HG02571 (cell line): ENCODE measurements around the gene SHC4.
A peak's percentile ranks its signal among the peaks of the same experiment; 100 is the strongest.
"Not testable (repeated sequence)": the region's sequence is repeated elsewhere in the genome, so short reads cannot be mapped to it uniquely, and the experiment has no call there.

Experiments
- ATAC-seq: cut with Tn5 transposase; IDR thresholded peaks from one replicate; pipeline ENCODE4 v1.9.1; 2021; ENCODE audit warnings: mild to moderate bottlenecking, moderate library complexity; ENCODE audit not compliant: unreplicated experiment

SHC4 gene

DNA sequence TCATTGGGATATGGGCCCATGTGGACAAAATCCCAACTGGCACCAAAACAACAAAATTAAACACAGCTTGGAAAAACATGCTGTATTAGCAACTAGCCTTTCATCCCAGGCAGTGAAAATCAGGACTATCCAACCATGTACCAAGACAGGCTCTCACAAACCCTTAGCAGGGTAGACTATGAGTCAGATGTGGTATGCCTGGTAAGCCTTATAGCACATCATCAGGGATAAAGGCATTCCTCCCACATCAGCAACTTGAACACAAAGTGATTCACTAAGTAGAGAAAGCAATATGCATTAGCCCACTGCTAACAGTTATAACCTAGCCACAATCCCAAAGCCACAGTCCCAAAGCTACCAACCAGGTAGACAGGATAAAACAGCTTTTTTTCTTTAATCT, 160.9 kb downstream of the SHC4 start:
- no peak for ATAC-seq

DNA sequence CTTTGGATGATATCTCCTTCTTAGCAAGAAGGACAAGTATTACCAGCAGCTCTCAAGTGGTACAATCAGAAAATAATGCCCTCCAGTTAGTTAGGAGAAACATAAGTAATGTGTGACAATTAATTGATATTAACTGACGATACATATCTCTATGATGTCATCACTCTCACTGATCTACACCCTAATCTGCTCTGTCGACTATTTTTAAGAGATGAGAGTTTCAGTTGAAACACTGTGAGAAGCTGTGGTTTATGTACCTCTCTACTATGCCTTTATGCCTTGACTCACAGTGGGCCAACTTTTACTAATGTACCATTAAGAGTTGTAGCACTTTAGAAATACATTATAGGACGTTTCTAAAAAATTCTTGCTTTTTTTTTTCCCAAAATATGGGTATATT, 161.5 kb downstream of the SHC4 start:
- no peak for ATAC-seq

DNA sequence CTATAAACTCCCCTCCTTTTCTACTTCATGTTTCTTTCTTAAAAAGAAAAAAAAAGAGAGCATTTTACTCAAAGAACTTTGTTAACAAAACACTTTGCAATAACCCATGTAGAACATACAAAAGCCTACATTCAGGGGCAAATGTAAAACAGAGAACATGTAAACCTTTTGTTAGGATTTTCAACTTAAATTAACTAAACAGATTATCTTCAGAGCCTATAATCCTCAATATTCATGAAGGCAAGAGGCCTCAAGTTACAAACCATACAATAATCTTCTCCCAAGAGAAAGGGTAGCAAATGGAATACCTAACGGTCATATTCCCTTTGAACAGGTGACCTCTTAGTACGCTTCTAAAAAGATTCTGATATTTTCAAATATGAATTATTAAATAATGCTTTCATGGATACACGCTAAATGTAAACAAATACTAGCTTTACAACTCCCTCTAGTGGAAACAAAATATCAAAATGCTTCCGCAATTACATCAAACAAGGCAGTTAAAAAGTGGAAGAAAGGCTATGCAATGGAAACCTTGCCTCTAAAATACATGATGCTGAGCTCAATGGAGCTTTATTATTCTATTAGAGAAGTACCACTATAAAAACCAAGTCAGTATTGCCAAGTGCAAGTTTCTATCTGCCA, 162.8 kb downstream of the SHC4 start:
- no peak for ATAC-seq

DNA sequence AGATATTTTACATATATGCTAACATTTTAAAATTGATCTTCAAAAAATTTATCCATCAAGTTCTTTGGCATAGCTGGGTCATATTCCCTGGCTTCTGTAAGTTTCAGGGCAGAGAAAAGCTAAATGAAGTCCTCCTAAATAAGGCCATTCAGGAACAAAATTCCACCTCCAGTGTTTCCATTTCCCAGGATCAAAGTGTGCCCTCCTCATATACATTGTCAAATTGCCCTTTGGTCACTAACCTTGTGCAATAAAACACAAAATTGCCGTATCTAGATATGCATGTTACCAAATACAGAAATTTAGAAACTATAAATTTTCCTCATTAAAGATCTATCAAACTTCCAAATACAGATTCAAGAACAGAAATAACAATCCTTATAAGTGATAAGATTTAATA, 163.5 kb downstream of the SHC4 start:
- ATAC-seq = no peak

DNA sequence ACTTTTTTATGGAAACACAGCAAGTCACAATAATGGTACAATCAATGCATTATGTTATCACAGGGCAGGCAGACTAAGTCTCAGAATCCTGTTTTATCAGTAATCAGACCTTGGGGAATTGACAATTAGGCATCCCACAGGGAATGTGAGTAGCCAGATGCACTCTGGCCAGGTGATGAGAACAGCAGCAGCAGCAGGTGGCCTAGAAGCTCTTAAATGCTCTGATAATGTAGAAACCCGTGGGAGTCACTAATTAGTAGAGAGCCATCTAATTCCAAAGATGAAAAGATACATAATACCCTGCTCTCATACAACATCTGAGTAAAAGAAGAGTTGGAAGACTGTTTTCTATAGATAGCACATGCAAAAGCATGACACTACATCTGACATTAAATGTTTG, 165.4 kb downstream of the SHC4 start:
- no peak for ATAC-seq

DNA sequence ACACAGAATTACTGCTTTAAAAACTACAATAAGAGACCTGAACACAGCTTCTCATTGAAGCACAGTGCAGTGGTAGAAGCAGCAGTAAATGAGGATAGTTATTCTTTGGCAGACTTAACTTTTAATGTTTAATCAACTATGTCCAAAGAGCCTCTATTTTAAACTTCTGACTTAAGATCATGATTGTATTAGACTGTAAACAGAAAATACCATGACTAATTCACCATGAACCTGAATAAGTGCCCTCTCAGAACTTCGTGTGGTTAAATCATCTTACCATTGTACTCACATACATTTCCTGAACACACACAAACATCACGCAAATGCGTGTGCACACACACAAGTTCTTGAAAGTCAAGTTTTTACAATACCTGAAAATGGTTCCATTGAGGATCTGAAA, 166.8 kb downstream of the SHC4 start:
- no peak for ATAC-seq

DNA sequence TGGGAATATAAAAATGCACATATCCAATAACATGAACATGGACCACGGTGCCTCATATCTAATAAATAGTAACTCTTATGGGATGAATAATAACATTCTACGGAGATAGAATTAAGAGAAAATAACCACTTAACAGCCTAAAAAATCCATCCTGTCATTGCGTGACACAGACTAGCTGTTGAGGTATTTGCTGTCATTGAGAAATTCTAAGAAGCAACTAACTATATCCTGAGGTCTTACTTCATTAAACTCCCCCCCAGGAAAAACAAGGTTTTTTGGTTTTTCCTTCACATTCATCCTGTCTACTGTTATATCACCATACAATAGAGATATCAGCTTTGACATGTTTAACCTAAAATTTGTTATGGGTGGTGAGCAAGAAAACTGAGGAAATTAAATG, 167.2 kb downstream of the SHC4 start:
- no peak for ATAC-seq

DNA sequence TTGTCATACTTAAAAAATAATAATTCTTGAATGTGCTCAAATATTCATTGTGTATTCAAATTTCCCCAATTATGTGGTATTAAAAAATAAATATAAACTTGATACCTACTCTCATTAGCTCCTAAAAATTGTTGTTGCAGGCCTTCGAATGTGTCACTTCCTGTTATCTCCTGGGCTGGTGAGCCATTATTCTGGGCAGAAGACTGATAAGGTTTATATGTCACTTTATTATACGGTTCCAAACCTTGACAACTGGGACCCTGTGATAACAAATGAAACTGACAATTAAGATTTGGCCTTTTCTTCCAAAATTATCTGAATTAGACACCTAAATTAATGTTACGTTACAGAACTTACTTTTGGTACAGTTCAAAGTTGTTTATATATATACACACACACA, 167.8 kb downstream of the SHC4 start:
- no peak for ATAC-seq

DNA sequence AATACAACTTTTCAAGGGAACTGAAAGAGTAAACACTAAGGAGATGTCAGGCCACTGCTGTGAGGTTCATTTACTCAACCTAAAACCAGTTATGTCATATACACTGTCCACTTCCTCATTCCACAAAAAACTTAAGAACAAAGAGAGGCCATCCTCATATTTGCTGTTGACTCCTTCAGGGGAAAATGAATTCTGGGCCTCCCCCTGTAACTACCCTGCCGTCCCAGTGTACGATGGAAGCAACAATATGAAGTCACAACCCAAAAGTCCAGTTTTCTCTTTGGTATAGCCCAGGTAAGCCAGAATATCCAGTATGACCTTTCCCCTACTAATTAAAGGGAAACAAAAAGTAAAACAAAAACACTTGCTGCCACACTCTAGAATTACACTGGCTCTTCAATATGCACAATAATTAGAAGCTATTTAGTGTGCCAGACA, 169.0 kb downstream of the SHC4 start:
- ATAC-seq = peak; percentile 95

DNA sequence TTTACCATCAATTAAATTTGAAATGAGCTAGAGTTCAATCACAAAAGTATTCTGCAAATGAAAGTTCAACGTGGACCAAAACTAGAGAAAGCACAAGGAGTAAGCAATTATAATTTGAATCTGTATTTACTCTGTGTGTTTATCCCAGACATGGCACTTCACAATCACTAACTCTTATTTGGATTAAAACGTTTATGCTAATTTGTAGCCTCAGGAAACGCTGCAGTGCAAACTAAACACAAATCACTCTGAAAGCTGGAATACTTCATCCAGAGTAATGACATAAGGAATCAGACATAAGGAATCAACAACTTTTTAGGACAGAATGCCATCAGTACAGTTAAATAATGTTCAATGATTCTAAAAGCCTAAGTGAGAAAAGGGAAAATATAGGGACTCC, 171.3 kb downstream of the SHC4 start:
- ATAC-seq = no peak

DNA sequence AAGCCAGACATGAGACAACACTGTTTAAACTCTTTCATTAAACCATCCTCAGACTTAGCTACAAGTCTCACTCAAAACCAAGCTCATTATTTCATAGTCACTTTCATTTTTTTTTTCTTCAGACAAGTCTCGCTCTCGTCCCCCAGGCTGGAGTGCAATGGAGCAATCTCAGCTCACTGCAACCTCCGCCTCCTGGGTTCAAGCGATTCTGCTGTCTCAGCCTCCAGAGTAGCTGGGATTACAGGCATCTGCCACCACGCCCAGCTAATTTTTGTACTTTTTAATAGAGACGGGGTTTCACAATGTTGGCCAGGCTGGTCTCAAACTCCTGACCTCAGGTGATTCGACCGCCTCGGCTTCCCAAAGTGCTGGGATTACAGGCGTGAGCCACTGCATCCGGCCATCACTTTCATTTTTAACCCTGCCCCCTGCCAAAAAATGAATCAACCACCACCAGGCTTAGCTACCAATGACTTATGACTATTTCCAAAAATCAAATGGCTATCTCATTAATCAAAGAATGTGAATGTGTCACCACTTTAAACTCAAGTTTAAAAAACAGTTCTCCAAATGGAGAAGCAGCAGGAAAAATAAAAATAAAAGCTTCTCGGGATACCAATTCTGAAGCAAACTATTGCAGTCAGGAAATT, 173.1 kb downstream of the SHC4 start:
- not testable (repeated sequence) for ATAC-seq

DNA sequence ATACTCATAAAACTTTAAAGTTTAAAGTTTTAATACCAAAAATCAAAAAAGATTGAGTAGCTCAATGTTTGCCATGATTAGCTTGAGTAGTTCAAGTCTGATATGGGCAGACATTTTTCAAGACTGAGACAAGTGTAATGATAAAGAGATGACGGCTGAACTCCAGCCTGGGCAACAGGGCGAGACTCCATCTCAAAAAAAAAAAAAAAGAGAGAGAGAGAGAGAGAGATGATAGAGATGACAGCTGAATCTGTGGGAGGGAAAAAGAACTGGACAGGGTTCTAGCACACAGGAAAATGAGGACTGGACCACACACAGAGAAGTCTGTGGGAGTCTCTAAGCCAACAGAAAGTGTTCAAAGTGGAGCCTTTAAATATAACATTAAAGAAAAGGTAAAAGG, 178.0 kb downstream of the SHC4 start:
- ATAC-seq = no peak

DNA sequence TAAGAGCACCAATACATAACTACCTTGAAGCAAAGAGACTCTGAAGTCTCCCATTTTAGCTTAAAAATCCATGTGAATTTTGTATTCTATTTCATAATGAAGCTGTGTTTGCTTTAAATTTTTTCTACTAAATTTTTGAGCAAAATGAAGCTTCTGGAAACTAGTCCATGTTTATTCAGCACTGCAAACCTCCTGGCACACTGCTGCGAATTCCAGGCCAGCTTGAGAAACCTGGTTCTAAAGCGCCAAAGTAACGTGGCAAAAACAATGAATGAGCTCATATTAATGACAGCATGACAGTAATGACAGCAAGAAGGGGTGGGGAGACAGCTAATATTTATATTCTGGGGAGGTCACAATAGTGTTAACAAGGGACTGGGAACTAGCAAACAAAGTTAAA, 178.5 kb downstream of the SHC4 start:
- ATAC-seq = no peak

DNA sequence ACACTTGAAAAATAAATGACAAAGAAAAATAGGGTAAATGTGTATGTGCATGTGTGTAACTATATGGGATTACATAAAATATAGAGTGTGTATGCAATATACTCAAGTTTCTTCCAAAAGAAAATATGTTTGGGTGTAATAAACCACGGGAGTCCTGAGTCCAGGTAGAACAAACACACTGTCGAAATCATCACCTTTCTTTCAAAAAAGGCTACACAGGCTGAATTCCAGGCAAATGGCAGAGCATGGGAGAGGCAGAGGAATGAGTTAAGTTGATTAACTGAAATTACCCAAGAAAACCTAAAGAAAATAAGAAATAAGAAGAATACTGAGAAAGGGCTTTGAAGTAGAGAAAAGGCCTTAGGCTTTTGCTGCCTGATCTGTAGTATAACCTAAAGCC, 179.0 kb downstream of the SHC4 start:
- ATAC-seq = no peak

DNA sequence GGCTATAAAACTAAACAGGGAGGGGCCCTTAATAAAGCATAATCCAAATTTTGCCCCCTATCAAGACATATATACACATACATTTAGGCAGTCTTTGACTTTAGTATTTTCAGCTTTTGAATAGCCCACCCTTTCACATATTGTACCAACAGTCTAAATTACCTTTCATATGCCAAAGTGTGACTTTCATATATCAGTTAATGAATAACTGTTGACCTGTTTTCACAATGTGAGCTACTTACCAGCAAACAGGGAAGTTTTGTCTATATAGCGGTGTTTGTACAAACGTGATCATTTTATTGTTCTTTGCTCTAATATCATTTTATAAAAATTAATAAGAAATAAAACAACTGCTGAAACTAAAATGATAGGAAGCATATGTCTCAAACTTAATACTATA, 180.8 kb downstream of the SHC4 start:
- ATAC-seq = no peak

DNA sequence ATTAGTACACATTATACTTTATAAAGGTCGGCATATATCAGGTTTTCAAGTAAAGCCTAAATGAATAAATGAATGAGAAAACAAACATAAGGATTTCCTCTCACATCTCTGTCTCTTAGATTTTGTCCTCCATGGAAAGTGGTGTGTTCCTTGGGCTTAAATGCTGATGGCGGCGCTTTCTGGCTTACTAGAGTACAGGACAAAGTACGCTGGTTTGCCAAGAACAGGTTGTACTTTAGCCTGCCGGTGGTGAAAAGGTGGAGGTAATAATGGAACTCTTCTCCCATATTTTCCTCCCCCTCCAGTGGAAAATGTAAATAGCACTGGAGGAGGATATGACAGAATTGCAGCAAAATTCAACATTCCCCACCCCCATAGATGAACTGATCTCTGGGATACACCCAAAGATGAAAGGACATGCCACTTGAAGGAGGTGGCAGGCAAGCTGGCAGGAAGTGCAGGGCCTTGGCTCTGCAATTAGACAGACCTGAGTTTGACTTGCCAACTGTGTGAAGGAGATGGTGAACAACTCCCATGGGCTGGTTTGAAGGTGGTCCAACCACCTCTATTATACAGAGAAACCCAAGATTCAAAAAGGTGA, 182.1 kb downstream of the SHC4 start:
- ATAC-seq = no peak

DNA sequence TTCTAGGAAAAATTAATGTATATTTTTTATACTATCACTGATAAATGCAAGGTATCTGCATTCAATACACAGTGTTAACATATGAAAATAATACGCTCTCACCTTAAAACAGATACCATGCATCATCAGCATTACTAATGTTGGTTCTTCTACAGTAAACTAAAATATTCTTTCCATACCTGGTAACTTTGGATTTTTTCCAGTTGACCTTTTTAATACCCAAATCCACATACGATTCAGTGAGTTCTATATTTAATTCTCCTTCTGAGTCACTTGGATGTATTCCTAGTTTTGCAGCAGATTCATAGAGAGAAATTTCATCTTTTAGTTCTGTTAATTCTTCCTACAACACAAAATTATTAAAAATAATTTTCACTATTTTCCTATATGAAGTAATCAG, 182.7 kb downstream of the SHC4 start:
- ATAC-seq = no peak

DNA sequence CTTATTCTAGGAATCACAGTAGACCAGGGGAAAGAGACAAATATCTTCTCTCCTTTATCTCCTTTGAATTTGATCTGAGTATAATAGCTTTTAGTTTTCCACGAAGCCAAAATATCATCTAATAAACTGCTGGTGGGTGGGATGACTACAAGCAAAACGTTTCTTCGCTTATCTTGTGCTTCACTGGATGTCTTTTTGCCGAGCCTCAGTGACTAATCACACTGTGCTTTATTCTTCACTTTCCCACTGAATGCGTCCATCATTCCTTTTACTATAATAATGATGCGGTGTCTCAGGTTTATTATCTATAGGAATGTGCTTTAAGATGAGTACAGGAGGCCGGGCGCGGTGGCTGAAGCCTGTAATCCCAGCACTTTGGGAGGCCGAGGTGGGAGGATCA, 185.4 kb downstream of the SHC4 start:
- no peak for ATAC-seq

DNA sequence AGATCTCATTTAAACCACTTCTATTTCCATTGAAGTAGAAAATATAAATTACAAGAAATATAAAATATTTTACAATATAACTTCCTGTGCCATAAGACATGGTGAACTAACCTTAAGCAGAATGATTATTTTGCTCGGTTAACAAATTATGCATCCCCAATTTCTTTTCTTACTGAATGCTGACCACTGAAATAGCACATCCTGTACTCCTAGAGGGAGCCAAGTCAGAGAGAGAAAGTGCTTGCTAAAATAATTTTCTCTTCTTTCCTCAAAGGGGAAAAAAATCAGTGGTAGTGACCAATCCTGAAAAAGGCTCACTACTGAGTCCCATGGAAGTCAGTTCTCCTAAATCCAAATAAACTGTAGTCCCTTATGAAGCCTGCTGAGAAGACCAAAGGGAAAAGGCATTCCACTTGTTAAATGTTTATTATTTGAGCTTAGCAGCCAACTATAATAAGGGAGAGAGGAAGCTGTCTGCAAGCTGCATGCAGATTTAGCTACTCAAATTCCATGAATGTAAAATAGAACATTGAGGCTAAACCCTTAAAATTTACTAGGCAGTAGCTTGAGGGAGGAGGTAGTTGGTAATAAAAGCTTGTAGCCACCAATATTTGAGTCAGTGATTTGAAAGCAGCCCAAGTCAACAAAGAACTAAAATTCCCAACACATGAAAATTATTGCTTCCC, 185.9 kb downstream of the SHC4 start:
- ATAC-seq = no peak

DNA sequence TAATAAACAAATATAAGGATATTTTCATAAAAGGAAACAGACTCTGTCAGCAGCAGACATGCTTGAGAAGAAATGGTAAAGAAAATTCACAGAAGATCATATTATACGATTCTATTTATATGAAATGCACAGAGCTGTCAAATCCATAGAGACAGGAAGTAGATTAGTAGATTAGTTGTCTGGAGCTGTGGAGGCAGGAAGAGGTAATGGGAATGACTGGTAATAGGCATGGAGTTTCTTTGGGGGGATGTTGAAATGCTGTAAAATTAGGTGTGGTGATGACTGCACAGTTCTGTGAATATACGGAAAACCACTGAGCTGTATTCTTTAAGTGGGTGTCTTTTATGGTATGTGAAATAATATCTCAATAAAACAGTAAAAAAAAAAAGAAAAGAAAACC, 188.2 kb downstream of the SHC4 start:
- no peak for ATAC-seq

DNA sequence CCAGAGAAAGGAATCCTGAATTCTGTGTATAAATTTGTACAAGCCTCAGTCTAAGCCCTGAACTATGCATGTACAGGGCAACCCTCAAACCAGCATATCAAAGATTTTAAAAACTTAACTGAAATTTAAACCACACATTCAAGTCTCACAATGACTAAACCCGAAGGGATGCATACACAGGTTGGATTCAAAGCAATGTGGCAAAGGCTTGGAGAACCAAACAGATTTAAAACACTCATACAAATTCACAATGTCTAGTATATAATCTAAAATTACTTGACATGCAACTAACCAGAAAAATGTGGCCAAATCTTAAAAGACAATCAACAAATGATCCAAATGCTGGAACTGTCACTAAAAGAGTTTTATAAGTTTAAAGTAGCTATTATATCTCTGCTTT, 189.2 kb downstream of the SHC4 start:
- no peak for ATAC-seq
